ENCODE measurements around the gene ARPC2.
A peak's percentile ranks its signal among the peaks of the same experiment; 100 is the strongest.
"Not testable (repeated sequence)": the region's sequence is repeated elsewhere in the genome, so short reads cannot be mapped to it uniquely, and the experiment has no call there.

ARPC2 gene

DNA sequence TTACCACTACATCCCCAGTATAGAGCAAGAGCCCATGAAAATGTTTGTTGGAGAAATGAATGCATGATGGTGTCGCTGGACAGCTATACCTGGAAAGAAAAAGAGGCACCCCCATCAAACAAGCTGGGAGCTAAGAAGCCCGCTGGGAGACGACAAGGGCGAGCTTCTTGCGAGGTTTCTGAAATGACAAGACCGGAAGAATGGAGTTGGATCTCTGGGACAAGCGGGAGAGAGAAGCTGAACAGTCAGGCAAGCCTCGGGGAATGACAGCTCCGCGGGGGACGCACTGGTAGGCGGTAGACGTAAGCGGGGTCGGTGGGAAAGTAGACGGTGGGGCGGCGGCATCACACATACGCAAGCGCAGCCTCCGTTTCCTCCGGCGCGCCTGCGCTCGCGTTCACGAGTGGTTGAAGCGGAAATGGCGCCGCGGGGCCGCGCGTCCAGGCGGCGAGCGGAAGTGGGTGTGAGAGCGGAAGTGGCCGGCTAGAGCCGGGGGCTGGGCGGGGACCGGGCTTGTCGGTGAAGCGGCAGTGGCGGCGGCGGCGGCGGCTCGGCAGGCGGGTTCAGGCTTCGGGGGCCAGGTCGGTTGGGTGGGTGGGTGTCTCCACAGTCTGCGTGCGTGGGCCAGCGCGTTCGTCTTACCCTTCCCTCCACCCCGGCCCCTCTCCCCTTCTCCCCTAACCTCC is at the start of gene ARPC2:
Gene ARPC2 (plus strand): TSS at position 516 of the 686 bp plus-strand sequence. CDS start 282 bp downstream, outside the sequence.
- peak within 1 kb of the TSS; percentile 98 for H3K27ac ChIP-seq (ENCODE audit: low read length)
- peaks cover 26 to 34% of the 10 kb centered on the region in 2 donors for H3K4me1 ChIP-seq (ENCODE audit: control insufficient read depth in 1 of 2, insufficient read depth in 2 of 2, low read length in 2 of 2)
- peak within 1 kb of the TSS; percentile 96 for H3K4me3 ChIP-seq (ENCODE audit: low read depth in 1 of 2, low read length in 2 of 2)
- H3K27me3 ChIP-seq (ENCODE audit: low read depth, low read length): no peaks in the 10 kb centered on the region
- H3K9me3 ChIP-seq (ENCODE audit: control insufficient read depth in 1 of 2, low read length in 2 of 2): no peaks in the 10 kb centered on the region
- peaks cover 4% of the 10 kb centered on the region in 2 donors for H3K36me3 ChIP-seq (ENCODE audit: control insufficient read depth in 1 of 2, insufficient read depth in 2 of 2, low read length in 2 of 2)

DNA sequence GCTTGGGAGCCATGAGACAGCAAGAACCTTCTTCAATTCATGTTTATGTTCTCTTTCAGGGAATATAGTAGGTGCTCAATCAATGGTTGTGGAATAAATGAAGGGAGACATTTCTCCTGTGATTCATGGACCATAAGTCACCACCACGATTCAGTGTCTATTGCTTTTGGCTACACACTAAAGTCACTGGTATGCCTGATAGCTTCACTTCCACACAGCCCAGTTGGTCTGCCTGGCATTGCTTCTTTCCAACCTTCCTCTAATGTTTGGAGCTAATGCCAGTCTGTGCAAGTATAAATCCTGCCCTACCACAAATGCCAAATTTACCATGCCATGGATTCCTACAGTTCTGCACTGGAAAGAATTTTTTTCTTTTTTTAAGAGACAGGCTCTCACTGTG is 49.0 kb upstream of the ARPC2 start:
- H3K27ac ChIP-seq (ENCODE audit: low read length): no peak overlapping the region
- H3K4me3 ChIP-seq (ENCODE audit: low read depth in 1 of 2, low read length in 2 of 2): no peak overlapping the region
- H3K36me3 ChIP-seq (ENCODE audit: control insufficient read depth in 1 of 2, insufficient read depth in 2 of 2, low read length in 2 of 2): no peaks in the 10 kb centered on the region
- H3K9me3 ChIP-seq (ENCODE audit: control insufficient read depth in 1 of 2, low read length in 2 of 2): no peaks in the 10 kb centered on the region
- no peaks in the 10 kb centered on the region for H3K4me1 ChIP-seq (ENCODE audit: control insufficient read depth in 1 of 2, insufficient read depth in 2 of 2, low read length in 2 of 2)
- no peaks in the 10 kb centered on the region for H3K27me3 ChIP-seq (ENCODE audit: low read depth, low read length)

DNA sequence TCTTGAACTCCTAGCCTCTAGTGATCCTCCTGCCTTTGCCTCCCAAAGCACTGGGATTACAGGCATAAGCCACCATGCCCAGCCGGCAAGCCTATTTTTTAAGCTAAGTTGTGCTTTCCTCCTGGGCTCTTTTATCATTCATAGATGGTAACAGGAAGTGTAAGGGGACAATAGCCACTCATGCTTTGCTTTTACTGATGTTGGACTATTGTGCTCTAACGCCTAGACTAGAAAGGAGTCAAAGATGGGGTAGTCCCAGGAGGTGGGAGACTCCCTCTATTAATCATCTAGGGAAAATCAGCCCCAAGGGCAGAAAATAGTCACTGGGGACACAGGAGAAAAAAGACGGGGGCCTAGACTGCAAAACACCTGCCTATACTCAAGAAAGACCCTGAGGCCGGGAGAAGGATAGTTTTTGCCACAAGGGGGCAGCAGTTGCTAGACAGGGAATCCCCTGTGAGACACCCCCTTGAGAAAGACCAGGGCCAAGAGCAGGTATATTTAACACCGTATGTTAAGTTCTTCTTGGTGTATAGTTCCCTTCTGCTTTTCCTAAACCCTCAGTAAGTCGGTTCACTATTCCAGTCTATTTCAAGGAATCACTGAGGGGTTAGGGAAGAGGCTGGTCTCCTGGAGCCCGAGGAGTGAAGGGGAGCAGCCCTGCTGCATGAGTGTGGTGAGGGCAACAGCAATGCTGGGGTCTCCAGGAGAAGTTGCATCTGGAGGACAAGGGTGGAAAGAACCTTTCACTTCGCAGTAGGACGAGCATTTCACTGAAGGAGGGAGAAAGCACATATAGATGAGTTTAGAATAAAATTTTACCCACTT is 48.1 kb upstream of the ARPC2 start:
- Histone ChIP-seq H3K4me3 (ENCODE audit: low read depth in 1 of 2, low read length in 2 of 2) (no peak overlapping the region), H3K9me3 (ENCODE audit: control insufficient read depth in 1 of 2, low read length in 2 of 2) (no peaks in the 10 kb centered on the region), H3K27me3 (ENCODE audit: low read depth, low read length) (no peaks in the 10 kb centered on the region), H3K36me3 (ENCODE audit: control insufficient read depth in 1 of 2, insufficient read depth in 2 of 2, low read length in 2 of 2) (no peaks in the 10 kb centered on the region), H3K27ac (ENCODE audit: low read length) (no peak overlapping the region), H3K4me1 (ENCODE audit: control insufficient read depth in 1 of 2, insufficient read depth in 2 of 2, low read length in 2 of 2) (no peaks in the 10 kb centered on the region)

DNA sequence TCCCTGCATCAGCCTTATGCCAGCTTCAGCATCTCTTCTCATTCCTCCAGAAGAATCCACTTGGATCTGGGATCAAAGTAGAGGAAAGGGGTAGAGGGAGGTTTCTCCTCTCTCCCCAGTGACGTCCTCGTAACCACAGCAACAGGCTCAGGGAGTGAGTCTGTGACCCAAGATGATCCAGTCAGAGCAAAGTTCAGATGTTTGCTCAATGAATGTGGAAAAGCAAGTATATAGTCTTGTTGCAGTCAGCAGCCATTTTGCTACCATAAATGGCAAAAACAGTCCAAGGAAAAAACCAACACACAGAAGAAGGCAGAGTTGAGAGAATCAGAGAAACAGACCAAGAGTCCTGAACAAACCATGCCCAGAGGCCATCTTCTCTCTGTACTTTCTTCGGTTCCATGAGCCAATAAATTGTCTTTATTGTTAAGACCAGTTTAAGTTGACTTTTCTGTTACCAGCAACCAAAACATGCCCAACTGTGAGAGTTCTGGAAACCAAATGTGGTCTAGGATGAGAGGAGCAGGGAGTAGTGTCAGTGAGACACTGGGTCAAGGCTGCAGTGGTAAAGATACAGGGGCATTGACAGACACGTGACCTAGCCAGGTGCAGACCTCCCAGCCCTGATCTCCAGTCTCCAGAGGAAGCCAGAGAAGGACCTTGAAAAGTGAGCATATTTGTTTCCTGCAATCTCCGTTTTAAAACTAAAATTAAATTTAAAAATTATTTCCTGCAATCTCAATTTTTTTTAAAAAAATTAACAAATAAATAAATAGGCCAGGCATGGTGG is 47.0 kb upstream of the ARPC2 start:
- Histone ChIP-seq H3K27ac (ENCODE audit: low read length) (no peak overlapping the region), H3K27me3 (ENCODE audit: low read depth, low read length) (no peaks in the 10 kb centered on the region), H3K4me3 (ENCODE audit: low read depth in 1 of 2, low read length in 2 of 2) (no peak overlapping the region)

DNA sequence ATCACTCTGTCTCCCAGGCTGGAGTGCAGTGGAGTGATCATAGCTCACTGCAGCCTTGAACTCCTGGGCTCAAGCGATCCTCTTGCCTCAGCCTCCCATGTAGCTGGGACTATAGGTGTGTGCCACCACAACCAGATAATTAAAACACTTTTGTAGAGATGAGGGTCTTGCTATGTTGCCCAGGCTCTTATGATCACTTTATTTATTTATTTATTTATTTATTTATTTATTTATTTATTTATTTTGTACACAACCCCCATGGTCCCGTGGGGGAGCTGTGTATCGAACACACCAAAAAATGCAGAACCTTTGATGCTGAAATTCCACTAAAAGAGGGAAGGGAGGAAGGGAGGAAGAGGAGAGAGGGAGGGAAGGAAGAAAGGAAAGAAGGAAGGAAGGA is 45.2 kb upstream of the ARPC2 start:
- H3K9me3 ChIP-seq (ENCODE audit: control insufficient read depth in 1 of 2, low read length in 2 of 2); H3K27ac ChIP-seq (ENCODE audit: low read length); H3K4me1 ChIP-seq (ENCODE audit: control insufficient read depth in 1 of 2, insufficient read depth in 2 of 2, low read length in 2 of 2); H3K4me3 ChIP-seq (ENCODE audit: low read depth in 1 of 2, low read length in 2 of 2); H3K27me3 ChIP-seq (ENCODE audit: low read depth, low read length); H3K36me3 ChIP-seq (ENCODE audit: control insufficient read depth in 1 of 2, insufficient read depth in 2 of 2, low read length in 2 of 2): not testable (repeated sequence)

More for the DNA sequence above, 47.0 kb upstream of the ARPC2 start:
- H3K4me1 ChIP-seq (ENCODE audit: control insufficient read depth in 1 of 2, insufficient read depth in 2 of 2, low read length in 2 of 2): no peaks in the 10 kb centered on the region
- no peaks in the 10 kb centered on the region for H3K36me3 ChIP-seq (ENCODE audit: control insufficient read depth in 1 of 2, insufficient read depth in 2 of 2, low read length in 2 of 2)
- no peaks in the 10 kb centered on the region for H3K9me3 ChIP-seq (ENCODE audit: control insufficient read depth in 1 of 2, low read length in 2 of 2)

DNA sequence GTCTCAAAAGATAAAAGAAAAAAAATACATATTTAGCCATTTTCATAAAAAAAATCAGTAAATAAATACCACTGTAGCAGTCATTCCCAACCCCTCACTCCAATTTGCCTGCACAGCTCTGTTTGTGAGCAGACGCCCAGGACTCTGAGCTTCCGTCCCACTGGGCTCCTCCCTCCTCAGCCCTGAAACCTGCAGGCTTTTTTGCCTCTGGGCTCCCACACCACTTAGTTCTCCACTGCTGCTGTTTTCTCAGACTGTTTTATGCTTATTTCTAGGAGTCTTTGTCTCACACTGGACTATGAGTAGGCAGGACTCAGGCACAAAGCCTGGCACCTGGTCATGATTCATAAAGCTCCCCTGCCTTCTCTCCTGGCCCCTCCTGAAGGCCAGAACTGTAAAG is 44.1 kb upstream of the ARPC2 start:
- Histone ChIP-seq H3K4me1 (ENCODE audit: control insufficient read depth in 1 of 2, insufficient read depth in 2 of 2, low read length in 2 of 2) (no peaks in the 10 kb centered on the region), H3K27me3 (ENCODE audit: low read depth, low read length) (no peaks in the 10 kb centered on the region), H3K4me3 (ENCODE audit: low read depth in 1 of 2, low read length in 2 of 2) (no peak overlapping the region), H3K36me3 (ENCODE audit: control insufficient read depth in 1 of 2, insufficient read depth in 2 of 2, low read length in 2 of 2) (no peaks in the 10 kb centered on the region), H3K9me3 (ENCODE audit: control insufficient read depth in 1 of 2, low read length in 2 of 2) (no peaks in the 10 kb centered on the region), H3K27ac (ENCODE audit: low read length) (no peak overlapping the region)

DNA sequence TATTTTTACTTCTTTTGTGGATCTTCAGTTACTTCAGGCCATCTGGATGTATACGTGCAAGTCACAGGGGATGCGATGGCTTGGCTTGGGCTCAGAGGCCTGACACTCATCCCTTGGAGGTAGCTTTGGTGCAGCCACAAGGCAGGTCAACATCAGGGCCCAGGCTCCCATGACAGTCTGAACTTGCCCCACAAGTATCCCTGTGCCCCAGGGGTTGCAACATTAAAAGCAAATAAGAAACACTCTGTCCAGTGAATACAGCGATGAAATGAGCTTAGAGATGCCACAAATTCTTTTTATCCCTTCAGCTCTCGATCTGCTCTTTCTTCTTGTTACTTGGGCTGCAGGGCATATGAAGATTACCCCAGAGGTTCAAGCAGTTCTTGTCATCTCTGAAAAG is 37.2 kb upstream of the ARPC2 start:
- Histone ChIP-seq H3K27ac (ENCODE audit: low read length) (no peak overlapping the region), H3K4me1 (ENCODE audit: control insufficient read depth in 1 of 2, insufficient read depth in 2 of 2, low read length in 2 of 2) (peaks cover 0 to 5% of the 10 kb centered on the region in 2 donors)

DNA sequence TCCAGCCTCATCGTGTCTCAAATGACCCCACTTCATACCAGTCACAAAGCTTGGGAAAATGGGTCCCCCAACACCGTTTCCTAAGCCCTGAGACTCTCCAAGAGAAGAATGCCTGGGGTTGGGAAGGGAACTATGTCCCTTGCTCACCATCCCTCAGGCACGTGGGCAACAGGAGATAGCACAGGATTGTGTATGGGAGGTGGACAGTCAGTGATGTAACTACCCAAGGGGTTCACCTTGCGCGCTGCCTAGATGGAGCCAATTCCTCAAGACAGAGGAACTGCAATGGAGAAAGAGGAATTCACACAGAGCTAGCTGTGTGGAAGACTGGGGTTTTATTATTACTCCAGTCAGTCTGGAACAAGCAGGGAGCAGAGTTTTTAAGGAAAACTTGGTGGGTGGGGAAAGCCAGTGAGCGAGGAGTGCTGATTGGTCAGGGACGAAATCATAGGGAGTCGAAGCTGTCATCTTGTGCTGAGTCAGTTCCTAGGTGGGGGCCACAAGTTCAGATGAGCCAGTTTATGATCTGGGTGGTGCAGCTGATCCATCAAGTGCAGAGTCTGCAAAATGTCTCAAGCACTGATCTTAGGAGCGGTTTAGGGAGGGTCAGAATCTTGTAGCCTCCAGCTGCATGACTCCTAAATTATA is 36.4 kb upstream of the ARPC2 start:
- no peaks in the 10 kb centered on the region for H3K27me3 ChIP-seq (ENCODE audit: low read depth, low read length)
- H3K27ac ChIP-seq (ENCODE audit: low read length): no peak overlapping the region
- H3K4me1 ChIP-seq (ENCODE audit: control insufficient read depth in 1 of 2, insufficient read depth in 2 of 2, low read length in 2 of 2): peaks cover 0 to 5% of the 10 kb centered on the region in 2 donors
- no peaks in the 10 kb centered on the region for H3K9me3 ChIP-seq (ENCODE audit: control insufficient read depth in 1 of 2, low read length in 2 of 2)
- H3K4me3 ChIP-seq (ENCODE audit: low read depth in 1 of 2, low read length in 2 of 2): no peak overlapping the region
- no peaks in the 10 kb centered on the region for H3K36me3 ChIP-seq (ENCODE audit: control insufficient read depth in 1 of 2, insufficient read depth in 2 of 2, low read length in 2 of 2)

More for the DNA sequence above, 37.2 kb upstream of the ARPC2 start:
- H3K36me3 ChIP-seq (ENCODE audit: control insufficient read depth in 1 of 2, insufficient read depth in 2 of 2, low read length in 2 of 2): no peaks in the 10 kb centered on the region
- H3K9me3 ChIP-seq (ENCODE audit: control insufficient read depth in 1 of 2, low read length in 2 of 2): no peaks in the 10 kb centered on the region
- H3K27me3 ChIP-seq (ENCODE audit: low read depth, low read length): no peaks in the 10 kb centered on the region
- no peak overlapping the region for H3K4me3 ChIP-seq (ENCODE audit: low read depth in 1 of 2, low read length in 2 of 2)

DNA sequence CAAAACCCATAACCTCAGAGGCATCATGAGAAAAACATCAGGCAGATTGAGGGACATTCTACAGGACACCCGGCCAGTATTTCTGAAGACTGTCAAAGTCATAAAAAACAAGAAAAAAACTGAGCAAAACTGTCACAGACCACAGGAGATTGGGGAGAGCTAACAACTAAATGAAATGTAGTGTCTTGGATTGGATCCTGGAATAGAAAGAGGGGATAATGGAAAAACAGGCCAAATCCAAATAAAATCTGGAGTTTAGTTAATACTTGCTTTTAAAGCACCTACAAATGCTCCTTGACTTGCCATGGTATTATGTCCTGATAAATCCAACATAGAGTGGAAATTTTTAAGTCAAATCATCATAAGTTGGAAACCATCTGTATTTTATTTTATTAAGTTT is 32.7 kb upstream of the ARPC2 start:
- Histone ChIP-seq H3K9me3 (ENCODE audit: control insufficient read depth in 1 of 2, low read length in 2 of 2) (no peaks in the 10 kb centered on the region), H3K27me3 (ENCODE audit: low read depth, low read length) (no peaks in the 10 kb centered on the region), H3K36me3 (ENCODE audit: control insufficient read depth in 1 of 2, insufficient read depth in 2 of 2, low read length in 2 of 2) (no peaks in the 10 kb centered on the region), H3K4me3 (ENCODE audit: low read depth in 1 of 2, low read length in 2 of 2) (no peak overlapping the region), H3K4me1 (ENCODE audit: control insufficient read depth in 1 of 2, insufficient read depth in 2 of 2, low read length in 2 of 2) (peaks cover 8 to 31% of the 10 kb centered on the region in 2 donors), H3K27ac (ENCODE audit: low read length) (no peak overlapping the region)

DNA sequence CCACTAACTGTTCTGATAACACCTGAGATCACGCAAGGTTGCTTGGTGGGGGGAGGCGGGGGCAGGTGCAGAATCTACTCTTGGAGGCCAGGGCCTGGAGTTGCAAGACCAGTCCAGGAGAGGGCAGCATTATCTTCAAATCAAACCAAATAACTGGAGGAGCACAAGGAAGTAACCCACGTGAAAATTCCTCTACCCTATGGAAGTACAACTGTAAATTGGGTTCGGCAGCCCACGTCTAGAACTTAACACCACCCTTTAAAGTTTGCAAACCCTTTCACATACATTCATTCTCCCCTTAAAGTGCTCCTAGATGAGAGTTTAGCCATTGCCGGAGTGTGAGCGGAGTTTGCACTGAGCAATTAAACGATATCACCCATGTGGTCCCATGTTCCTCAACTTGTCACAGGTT is 30.6 kb upstream of the ARPC2 start:
- peak overlapping the region; percentile 11 for H3K27ac ChIP-seq (ENCODE audit: low read length)
- no peak overlapping the region for H3K4me3 ChIP-seq (ENCODE audit: low read depth in 1 of 2, low read length in 2 of 2)
- no peaks in the 10 kb centered on the region for H3K9me3 ChIP-seq (ENCODE audit: control insufficient read depth in 1 of 2, low read length in 2 of 2)
- H3K36me3 ChIP-seq (ENCODE audit: control insufficient read depth in 1 of 2, insufficient read depth in 2 of 2, low read length in 2 of 2): no peaks in the 10 kb centered on the region
- no peaks in the 10 kb centered on the region for H3K27me3 ChIP-seq (ENCODE audit: low read depth, low read length)
- peaks cover 8 to 26% of the 10 kb centered on the region in 2 donors for H3K4me1 ChIP-seq (ENCODE audit: control insufficient read depth in 1 of 2, insufficient read depth in 2 of 2, low read length in 2 of 2)

DNA sequence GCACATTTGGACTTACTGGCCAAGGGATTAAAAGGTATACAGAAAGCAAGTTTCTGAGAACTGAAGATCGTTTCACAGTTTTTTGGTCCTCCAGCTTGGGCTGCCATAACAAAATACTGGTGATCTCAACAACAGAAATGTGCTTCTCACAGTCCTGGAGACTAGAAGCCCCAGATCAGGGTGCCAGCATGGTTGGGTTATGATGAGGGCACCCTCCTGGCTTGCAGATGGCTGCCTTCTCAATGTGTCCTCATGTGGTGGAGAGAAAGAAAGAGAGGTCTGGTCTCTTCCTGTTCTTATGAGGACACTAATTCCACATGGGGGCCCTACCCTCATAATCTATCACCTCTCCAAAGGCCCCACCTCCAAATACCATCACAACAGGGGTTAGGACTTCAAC is 30.1 kb upstream of the ARPC2 start:
- Histone ChIP-seq H3K27ac (ENCODE audit: low read length) (peak overlapping the region; percentile 11), H3K4me1 (ENCODE audit: control insufficient read depth in 1 of 2, insufficient read depth in 2 of 2, low read length in 2 of 2) (peaks cover 8 to 28% of the 10 kb centered on the region in 2 donors), H3K4me3 (ENCODE audit: low read depth in 1 of 2, low read length in 2 of 2) (no peak overlapping the region), H3K27me3 (ENCODE audit: low read depth, low read length) (no peaks in the 10 kb centered on the region), H3K36me3 (ENCODE audit: control insufficient read depth in 1 of 2, insufficient read depth in 2 of 2, low read length in 2 of 2) (no peaks in the 10 kb centered on the region), H3K9me3 (ENCODE audit: control insufficient read depth in 1 of 2, low read length in 2 of 2) (no peaks in the 10 kb centered on the region)

Measured in muscle layer of duodenum (tissue), 2 donors.